HUES48 (cell line): ENCODE data around the gene CDK11B.
A peak's percentile ranks its signal among the peaks of the same experiment; 100 is the strongest.
"Not testable (repeated sequence)": the region's sequence is repeated elsewhere in the genome, so short reads cannot be mapped to it uniquely, and the experiment has no call there.

Source experiments
- H3K27ac ChIP-seq: one replicate; pipeline ENCODE4 v1.7.0; 2013; ENCODE audit warnings: low read depth, low read length, inconsistent platforms
- H3K27me3 ChIP-seq: 2 replicates; pipeline ENCODE4 v1.6.1; 2013; ENCODE audit warnings: mild to moderate bottlenecking, low read length; ENCODE audit not compliant: control insufficient read depth, insufficient read depth
- H3K36me3 ChIP-seq: 2 replicates; pipeline ENCODE4 v1.6.1; 2013; ENCODE audit warnings: low read length; ENCODE audit not compliant: control insufficient read depth, insufficient read depth
- H3K4me1 ChIP-seq: 2 replicates; pipeline ENCODE4 v1.6.1; 2013; ENCODE audit warnings: mild to moderate bottlenecking, low read length; ENCODE audit not compliant: control insufficient read depth, insufficient read depth
- H3K4me3 ChIP-seq: 2 replicates; pipeline ENCODE4 v1.5.1; 2013; ENCODE audit warnings: mild to moderate bottlenecking, low read depth, low read length
- H3K9ac ChIP-seq: 2 replicates; pipeline ENCODE4 v1.6.1; 2013; ENCODE audit warnings: mild to moderate bottlenecking, low read depth, low read length, moderate library complexity
- H3K9me3 ChIP-seq: 2 replicates; pipeline ENCODE4 v1.6.1; 2013; ENCODE audit warnings: low read length; ENCODE audit not compliant: control insufficient read depth, insufficient read depth

The CDK11B gene

GRCh38 chr1:1658583-1659549 lies at the start of gene CDK11B:
Gene CDK11B (minus strand): TSS chr1:1659004. CDS start chr1:1657485, 1,519 bp downstream.
- not testable (repeated sequence) for H3K9me3 ChIP-seq, H3K4me1 ChIP-seq, H3K27me3 ChIP-seq
- Histone ChIP-seq H3K4me3 (peak within 1 kb of the TSS; percentile 77), H3K36me3 (peaks cover 31% of the 10 kb centered on the region), H3K9ac (peak within 1 kb of the TSS; percentile 94), H3K27ac (peak within 1 kb of the TSS; percentile 99)

GRCh38 chr1:1707897-1708296 lies 49.1 kb upstream of the CDK11B start:
- not testable (repeated sequence) for H3K27ac ChIP-seq, H3K4me3 ChIP-seq, H3K36me3 ChIP-seq, H3K9me3 ChIP-seq, H3K4me1 ChIP-seq, H3K27me3 ChIP-seq, H3K9ac ChIP-seq

GRCh38 chr1:1707241-1707640 lies 48.4 kb upstream of the CDK11B start:
- not testable (repeated sequence) for H3K36me3 ChIP-seq, H3K27me3 ChIP-seq, H3K4me3 ChIP-seq, H3K9ac ChIP-seq, H3K27ac ChIP-seq, H3K9me3 ChIP-seq, H3K4me1 ChIP-seq

GRCh38 chr1:1705623-1706022 lies 46.8 kb upstream of the CDK11B start:
- H3K36me3 ChIP-seq, H3K9ac ChIP-seq, H3K4me1 ChIP-seq, H3K27me3 ChIP-seq, H3K4me3 ChIP-seq, H3K27ac ChIP-seq, H3K9me3 ChIP-seq: not testable (repeated sequence)

- not testable (repeated sequence) for H3K9me3 ChIP-seq, H3K9ac ChIP-seq, H3K27ac ChIP-seq, H3K36me3 ChIP-seq, H3K27me3 ChIP-seq, H3K4me3 ChIP-seq, H3K4me1 ChIP-seq
These were observed 45.6 kb upstream of the CDK11B start for GRCh38 chr1:1704284-1704957.

GRCh38 chr1:1703796-1704195 lies 45.0 kb upstream of the CDK11B start:
- H3K36me3 ChIP-seq = peaks cover 7% of the 10 kb centered on the region; the same call in 1 of the 2 replicates
- H3K27me3 ChIP-seq = no peaks in the 10 kb centered on the region
- H3K27ac ChIP-seq = no peak overlapping the region
- no peak overlapping the region for H3K9ac ChIP-seq
- no peaks in the 10 kb centered on the region for H3K4me1 ChIP-seq
- no peak overlapping the region for H3K4me3 ChIP-seq
- H3K9me3 ChIP-seq = no peaks in the 10 kb centered on the region

- H3K4me1 ChIP-seq, H3K36me3 ChIP-seq, H3K9me3 ChIP-seq, H3K9ac ChIP-seq, H3K27me3 ChIP-seq, H3K27ac ChIP-seq, H3K4me3 ChIP-seq: not testable (repeated sequence)
These were observed 43.7 kb upstream of the CDK11B start for GRCh38 chr1:1702506-1702905.

GRCh38 chr1:1700557-1700956 lies 41.8 kb upstream of the CDK11B start:
- H3K27me3 ChIP-seq, H3K36me3 ChIP-seq, H3K9me3 ChIP-seq, H3K4me3 ChIP-seq, H3K27ac ChIP-seq, H3K4me1 ChIP-seq, H3K9ac ChIP-seq: not testable (repeated sequence)

GRCh38 chr1:1700067-1700466 lies 41.3 kb upstream of the CDK11B start:
- not testable (repeated sequence) for H3K27ac ChIP-seq, H3K9me3 ChIP-seq, H3K4me3 ChIP-seq, H3K9ac ChIP-seq, H3K4me1 ChIP-seq, H3K36me3 ChIP-seq, H3K27me3 ChIP-seq

GRCh38 chr1:1699061-1699460 lies 40.3 kb upstream of the CDK11B start:
- not testable (repeated sequence) for H3K9me3 ChIP-seq, H3K36me3 ChIP-seq, H3K27me3 ChIP-seq, H3K4me1 ChIP-seq, H3K9ac ChIP-seq, H3K27ac ChIP-seq, H3K4me3 ChIP-seq

- not testable (repeated sequence) for H3K4me3 ChIP-seq, H3K9me3 ChIP-seq, H3K9ac ChIP-seq, H3K4me1 ChIP-seq, H3K36me3 ChIP-seq, H3K27ac ChIP-seq, H3K27me3 ChIP-seq
These were observed 38.8 kb upstream of the CDK11B start for GRCh38 chr1:1697358-1698183.
